ENCODE data around the gene STK11.
A peak's percentile ranks its signal among the peaks of the same experiment; 100 is the strongest.

Gene STK11

GRCh38 chr19:1257475-1258162 is 52.0 kb downstream of the STK11 start:
- TF ChIP-seq CTCF (IDR thresholded peaks at IDR 0.05), result no peak
- Histone ChIP-seq H3K4me3 (peak overlapping the region; percentile 13), H3K27ac (peak overlapping the region; percentile 88 to 99)
- no peak for DNase-seq (ENCODE audit: low spot score)

GRCh38 chr19:1258163-1258492 is 52.5 kb downstream of the STK11 start:
- H3K4me3 ChIP-seq, result peak overlapping the region; percentile 13
- H3K27ac ChIP-seq, result peak overlapping the region; percentile 88 to 99
- no peak for TF ChIP-seq CTCF (IDR thresholded peaks at IDR 0.05)
- DNase-seq (ENCODE audit: low spot score), result no peak

GRCh38 chr19:1258707-1259205 is 53.2 kb downstream of the STK11 start:
- peak overlapping the region; percentile 88 to 99 for H3K27ac ChIP-seq
- no peak for DNase-seq (ENCODE audit: low spot score)
- H3K4me3 ChIP-seq, result peak overlapping the region; percentile 93
- TF ChIP-seq CTCF (IDR thresholded peaks at IDR 0.05), result no peak

GRCh38 chr19:1259206-1259875 is 53.8 kb downstream of the STK11 start:
- TF ChIP-seq CTCF (IDR thresholded peaks at IDR 0.05), result no peak
- Histone ChIP-seq H3K27ac (peak overlapping the region; percentile 88 to 99), H3K4me3 (peak overlapping the region; percentile 93)
- peak; percentile 87 for DNase-seq (ENCODE audit: low spot score)

- TF ChIP-seq CTCF (IDR thresholded peaks at IDR 0.05), result no peak
- peak overlapping the region; percentile 93 for H3K4me3 ChIP-seq
- DNase-seq (ENCODE audit: low spot score), result peak; percentile 82
- H3K27ac ChIP-seq, result peak overlapping the region; percentile 88 to 99
Observed at GRCh38 chr19:1259876-1260748, 54.5 kb downstream of the STK11 start.

- DNase-seq (ENCODE audit: low spot score), result peak; percentile 97
- no peak for TF ChIP-seq CTCF (IDR thresholded peaks at IDR 0.05)
- peak overlapping the region; percentile 93 for H3K4me3 ChIP-seq
Observed at GRCh38 chr19:1260749-1261537, 55.4 kb downstream of the STK11 start.

More at GRCh38 chr19:1260749-1261537, 55.4 kb downstream of the STK11 start:
- peak overlapping the region; percentile 88 to 99 for H3K27ac ChIP-seq

Data from coronary artery (tissue), 2 donors.